Upper lobe of left lung (tissue), 6 donors: ENCODE results near the gene UBTD2. TPM values are rescaled to one million over a fixed set of nuclear protein-coding genes. Genes with fewer than 3 reads are reported as not detected.

Experiments
- ATAC-seq, 2 donors: fragments of 200-7000 bp; cut with Tn5 transposase; one replicate each; pipeline ENCODE4 v1.9.1; 2022; ENCODE audit warnings: mild to moderate bottlenecking in 2 of 2, moderate library complexity in 2 of 2; ENCODE audit not compliant: low FRiP score in 2 of 2
- DNase-seq, 2 donors: peaks; one replicate each; pipeline ENCODE4 v3.0.0-alpha.2; 2019 to 2020
- H3K27ac ChIP-seq, 4 donors: fragments of 200-600 bp; sonication (generic); one replicate each; pipeline ENCODE4 v1.5.1; 2016 to 2019
- H3K27me3 ChIP-seq, 4 donors: fragments of 200-600 bp; sonication (generic); one replicate each; pipeline ENCODE4 v1.5.1; 2017 to 2019
- H3K36me3 ChIP-seq, 4 donors: fragments of 200-600 bp; sonication (generic); one replicate each; pipeline ENCODE4 v1.5.1; 2016 to 2019
- H3K4me1 ChIP-seq, 4 donors: fragments of 200-600 bp; sonication (generic); one replicate each; pipeline ENCODE4 v1.5.1; 2018 to 2019
- H3K4me3 ChIP-seq, 4 donors: fragments of 200-600 bp; sonication (generic); one replicate each; pipeline ENCODE4 v1.5.1; 2017 to 2019; ENCODE audit warnings: mild to moderate bottlenecking in 2 of 4, moderate library complexity in 1 of 4
- H3K9me3 ChIP-seq, 4 donors: fragments of 200-600 bp; sonication (generic); one replicate each; pipeline ENCODE4 v1.5.1; 2018 to 2019
- CTCF ChIP-seq, 6 experiments: fragments of 450-650 bp in 4 of 6; fragments of 200-600 bp in 2 of 6; sonication (generic) in 2 of 6; IDR thresholded peaks; one replicate each; pipeline ENCODE4 v1.5.1; 2016 to 2019; ENCODE audit warnings: antibody characterized with exemption in 6 of 6
- EP300 ChIP-seq, 4 donors: sonication (generic); formaldehyde crosslinking; IDR thresholded peaks; one replicate each; pipeline ENCODE4 v1.5.1; 2017; ENCODE audit warnings: antibody characterized with exemption in 4 of 4, control low read depth in 2 of 4
- POLR2A ChIP-seq, 4 donors: fragments of 450-650 bp; IDR thresholded peaks; one replicate each; pipeline ENCODE4 v1.5.1; 2016 to 2017; ENCODE audit warnings: antibody characterized with exemption in 4 of 4, mild to moderate bottlenecking in 2 of 4
- POLR2AphosphoS5 ChIP-seq, 2 donors: sonication (generic); formaldehyde crosslinking; IDR thresholded peaks; one replicate each; pipeline ENCODE4 v1.5.1; 2017; ENCODE audit warnings: antibody characterized with exemption in 2 of 2
- WGBS, 2 donors: methylation state at CpG; one replicate each; pipeline ENCODE4 v1.1.5; 2017 to 2018; 5-methylcytosine and 5-hydroxymethylcytosine counted together
- total RNA-seq, 6 donors: library from RNA; depleted of rRNA in 4 of 6; stranded (reverse); fragments of >200 nt in 4 of 6; gene quantifications; one replicate each; pipeline versions ENCODE4 v1.1.0 to v1.2.1, GENCODE V29; 2016 to 2021
- donor health status: DM: no; HTN: no; CAD: no; lungs with moderate emphysema.
- donor health status: DM: no; HTN: yes; CAD: no; lungs with severe emphysema.

The UBTD2 gene
- total RNA-seq, 6 donors from 2014 or later = 9.4 to 22.3 (median 15.8) TPM

GRCh38 chr5:172173564-172174153 lies 109.9 kb downstream of the UBTD2 start:
- peak in 1 of 2 donors; percentile 48 for ATAC-seq
- 68 to 72% methylated on average over 11 to 12 of the region's 12 CpGs for WGBS, 2 donors

GRCh38 chr5:172172912-172173563 lies 110.5 kb downstream of the UBTD2 start:
- 79 to 83% methylated on average over 12 of the region's 12 CpGs for WGBS, 2 donors
- H3K27ac ChIP-seq = peak overlapping the region; percentile 42 to 90 (median 82)

More at GRCh38 chr5:172173564-172174153, 109.9 kb downstream of the UBTD2 start:
- Histone ChIP-seq H3K9me3 (no peaks in the 10 kb centered on the region), H3K4me3 (peak overlapping the region in 1 of 4 donors; percentile 37), H3K27me3 (no peaks in the 10 kb centered on the region), H3K36me3 (peaks cover 0 to 3% (median 0%) of the 10 kb centered on the region in 4 donors), H3K4me1 (peaks cover 52 to 79% (median 65%) of the 10 kb centered on the region in 4 donors), H3K27ac (peak overlapping the region; percentile 42 to 90 (median 82))
- TF ChIP-seq EP300 (IDR thresholded peaks at IDR 0.05) (no peak), POLR2AphosphoS5 (IDR thresholded peaks at IDR 0.05) (peak; percentile 12 to 38), POLR2A (IDR thresholded peaks at IDR 0.05) (no peak)
- peak in 1 of 2 donors; percentile 82 for DNase-seq

GRCh38 chr5:172171118-172171517 lies 112.4 kb downstream of the UBTD2 start:
- Histone ChIP-seq H3K27ac (peak overlapping the region in 1 of 4 donors; percentile 59), H3K9me3 (no peaks in the 10 kb centered on the region), H3K4me1 (peaks cover 62 to 75% (median 65%) of the 10 kb centered on the region in 4 donors), H3K36me3 (peaks cover 0 to 3% (median 0%) of the 10 kb centered on the region in 4 donors), H3K27me3 (no peaks in the 10 kb centered on the region), H3K4me3 (no peak overlapping the region)
- WGBS, 2 donors = 88 to 91% methylated on average over 8 of the region's 8 CpGs
- ATAC-seq = no peak
- no peak for TF ChIP-seq POLR2A (IDR thresholded peaks at IDR 0.05)
- TF ChIP-seq CTCF (IDR thresholded peaks at IDR 0.05) = no peak
- no peak for TF ChIP-seq POLR2AphosphoS5 (IDR thresholded peaks at IDR 0.05)
- TF ChIP-seq EP300 (IDR thresholded peaks at IDR 0.05) = no peak
- no peak for DNase-seq

More at GRCh38 chr5:172172912-172173563, 110.5 kb downstream of the UBTD2 start:
- Histone ChIP-seq H3K27me3 (no peaks in the 10 kb centered on the region), H3K4me1 (peaks cover 53 to 79% (median 67%) of the 10 kb centered on the region in 4 donors), H3K4me3 (no peak overlapping the region), H3K9me3 (no peaks in the 10 kb centered on the region), H3K36me3 (peaks cover 0 to 3% (median 0%) of the 10 kb centered on the region in 4 donors)
- DNase-seq = no peak
- no peak for ATAC-seq
- TF ChIP-seq POLR2AphosphoS5 (IDR thresholded peaks at IDR 0.05) = no peak
- no peak for TF ChIP-seq EP300 (IDR thresholded peaks at IDR 0.05)
- TF ChIP-seq POLR2A (IDR thresholded peaks at IDR 0.05) = no peak
- no peak for TF ChIP-seq CTCF (IDR thresholded peaks at IDR 0.05)

- 47 to 55% methylated on average over 9 of the region's 9 CpGs for WGBS, 2 donors
- no peak overlapping the region for H3K4me3 ChIP-seq
- H3K9me3 ChIP-seq = no peaks in the 10 kb centered on the region
- no peaks in the 10 kb centered on the region for H3K27me3 ChIP-seq
- peaks cover 0 to 3% (median 0%) of the 10 kb centered on the region in 4 donors for H3K36me3 ChIP-seq
- H3K27ac ChIP-seq = peak overlapping the region in 2 of 4 donors; percentile 53 to 59
- DNase-seq = no peak
- H3K4me1 ChIP-seq = peaks cover 54 to 68% (median 59%) of the 10 kb centered on the region in 4 donors
- TF ChIP-seq POLR2A (IDR thresholded peaks at IDR 0.05) (no peak), CTCF (IDR thresholded peaks at IDR 0.05) (no peak), EP300 (IDR thresholded peaks at IDR 0.05) (no peak)
- no peak for ATAC-seq
Measured at GRCh38 chr5:172170251-172170701, 113.3 kb downstream of the UBTD2 start.

- Histone ChIP-seq H3K27me3 (no peaks in the 10 kb centered on the region), H3K9me3 (no peaks in the 10 kb centered on the region), H3K4me3 (no peak overlapping the region), H3K4me1 (peaks cover 54 to 67% (median 56%) of the 10 kb centered on the region in 4 donors), H3K36me3 (peaks cover 0 to 3% (median 0%) of the 10 kb centered on the region in 4 donors), H3K27ac (peak overlapping the region in 3 of 4 donors; percentile 58 to 79 (median 77))
- DNase-seq = no peak
- 100% methylated on average over 2 of the region's 2 CpGs for WGBS, 2 donors
- no peak for ATAC-seq
- TF ChIP-seq POLR2AphosphoS5 (IDR thresholded peaks at IDR 0.05) = no peak
Measured at GRCh38 chr5:172169216-172169615, 114.3 kb downstream of the UBTD2 start.
